GM19193 (cell line): ENCODE results near the gene HLA-DOA.

ENCODE experiments used
- POLR2A ChIP-seq: IDR thresholded peaks from 4 replicates; pipeline ENCODE4 v1.6.1; 2011; ENCODE audit not compliant: insufficient read depth, insufficient read length; ENCODE audit errors: extremely low read depth

HLA-DOA gene

GRCh38 chr6:32973144-32974015, 36.0 kb downstream of the HLA-DOA start:
- TF ChIP-seq POLR2A = peak; percentile 17

GRCh38 chr6:32972353-32973143, 36.8 kb downstream of the HLA-DOA start:
- peak; percentile 54 for TF ChIP-seq POLR2A

GRCh38 chr6:32971581-32972352, 37.6 kb downstream of the HLA-DOA start:
- peak; percentile 100 for TF ChIP-seq POLR2A

- TF ChIP-seq POLR2A = no peak
Measured at GRCh38 chr6:32971242-32971580, 38.2 kb downstream of the HLA-DOA start.

- peak; percentile 58 for TF ChIP-seq POLR2A
Measured at GRCh38 chr6:32970413-32971241, 38.8 kb downstream of the HLA-DOA start.

GRCh38 chr6:32969685-32970412, 39.5 kb downstream of the HLA-DOA start:
- peak; percentile 65 for TF ChIP-seq POLR2A

GRCh38 chr6:32968867-32969684, 40.3 kb downstream of the HLA-DOA start:
- TF ChIP-seq POLR2A = peak; percentile 69

GRCh38 chr6:32968093-32968866, 41.1 kb downstream of the HLA-DOA start, which contains the start of gene BRD2:
BRD2 (plus strand) TSS chr6:32968594; CDS start chr6:32972899, 4,305 bp downstream.
- peak; percentile 90 for TF ChIP-seq POLR2A

GRCh38 chr6:32967151-32968091, 42.0 kb downstream of the HLA-DOA start:
- no peak for TF ChIP-seq POLR2A

GRCh38 chr6:32964776-32965175, 44.6 kb downstream of the HLA-DOA start:
- TF ChIP-seq POLR2A = no peak

- TF ChIP-seq POLR2A = no peak
Measured at GRCh38 chr6:32963866-32964265, 45.5 kb downstream of the HLA-DOA start.
